ENCODE data around the gene ATP8B3.

ATP8B3 gene

GRCh38 chr19:1850809-1851653 is 39.0 kb upstream of the ATP8B3 start:
- DNase-seq (ENCODE audit: low read depth in 2 of 2) = no peak

DNA sequence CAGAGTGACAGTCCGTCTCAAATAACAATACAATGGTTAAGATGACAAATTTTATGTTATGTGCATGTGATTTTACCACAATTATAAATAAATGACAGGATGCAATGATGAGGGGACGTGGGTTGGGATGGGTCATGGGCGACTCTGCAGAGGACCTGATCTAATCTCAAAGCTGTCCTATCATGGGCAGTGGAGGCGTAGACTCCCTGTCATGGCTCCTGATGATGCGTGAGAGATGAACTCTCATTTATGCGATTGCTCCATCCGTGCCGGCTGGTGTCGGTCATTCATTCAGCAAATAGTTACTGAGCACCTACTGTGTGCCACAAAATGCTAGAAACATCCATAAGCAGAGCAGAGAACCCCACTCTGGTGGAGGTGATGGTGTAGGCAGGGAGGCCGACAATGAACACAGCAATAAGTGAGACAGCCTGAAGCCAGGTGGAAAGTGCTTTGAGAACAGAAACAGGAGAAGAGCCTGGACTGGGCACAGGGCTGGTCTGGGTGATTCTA is 37.9 kb upstream of the ATP8B3 start:
- no peak for DNase-seq (ENCODE audit: low read depth in 2 of 2)

DNA sequence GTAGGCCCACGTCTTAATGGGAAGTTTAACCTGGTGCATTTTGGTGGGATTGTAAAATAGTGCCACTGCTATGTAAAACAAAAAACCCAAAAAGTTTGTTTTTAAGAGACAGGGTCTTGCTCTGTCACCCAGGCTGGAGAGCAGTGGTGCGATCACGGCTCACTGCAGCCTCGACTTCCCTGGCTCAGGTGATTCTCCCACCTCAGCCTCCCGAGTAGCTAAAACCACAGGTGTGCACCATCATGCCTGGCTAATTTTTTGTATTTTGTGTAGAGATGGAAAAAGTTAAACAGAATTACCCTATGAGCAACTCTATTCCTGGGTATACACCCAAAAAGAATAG is 37.0 kb upstream of the ATP8B3 start:
- DNase-seq (ENCODE audit: low read depth in 2 of 2) = no peak

DNA sequence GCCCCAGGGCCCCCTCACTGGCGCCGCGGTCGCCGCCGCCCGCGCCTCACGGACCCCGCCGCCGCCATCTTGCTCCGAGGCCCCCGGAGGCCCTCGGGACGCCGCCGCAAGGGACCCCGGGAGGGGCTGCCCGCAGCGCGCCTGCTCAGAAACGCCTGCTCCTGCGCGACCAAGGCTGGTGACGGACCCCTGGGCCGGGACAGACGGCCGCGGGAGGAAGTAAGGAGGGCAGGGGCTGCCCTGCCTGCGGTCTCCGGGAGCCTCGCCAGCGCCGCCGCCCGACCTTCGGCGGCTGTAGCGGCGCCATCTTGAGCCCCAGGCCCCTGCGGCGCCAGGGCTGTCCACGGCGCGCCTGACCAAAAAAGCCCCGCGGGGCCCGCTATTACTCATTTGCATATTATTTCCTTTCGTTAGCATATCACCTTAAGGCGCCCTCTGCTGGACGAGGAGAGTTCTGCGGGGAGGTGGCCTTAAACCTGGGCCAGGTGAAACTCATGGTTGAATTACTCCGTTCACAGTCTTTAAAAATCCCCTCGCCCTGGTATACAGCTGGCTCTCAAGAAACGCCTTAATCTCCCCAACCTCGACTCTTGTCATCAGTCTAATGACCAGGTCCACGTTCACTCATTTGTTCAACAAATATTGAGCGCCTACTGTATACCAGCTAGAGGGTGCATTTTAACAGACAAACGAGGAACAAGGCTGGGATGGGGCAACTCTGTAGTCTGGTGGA is 36.5 kb upstream of the ATP8B3 start, which contains the start of gene REXO1:
REXO1 (minus strand) TSS at position 85 of the 733 bp plus-strand sequence. CDS start 125 bp downstream, outside the sequence.
- DNase-seq (ENCODE audit: low read depth in 2 of 2) = peak; percentile 96 to 97

DNA sequence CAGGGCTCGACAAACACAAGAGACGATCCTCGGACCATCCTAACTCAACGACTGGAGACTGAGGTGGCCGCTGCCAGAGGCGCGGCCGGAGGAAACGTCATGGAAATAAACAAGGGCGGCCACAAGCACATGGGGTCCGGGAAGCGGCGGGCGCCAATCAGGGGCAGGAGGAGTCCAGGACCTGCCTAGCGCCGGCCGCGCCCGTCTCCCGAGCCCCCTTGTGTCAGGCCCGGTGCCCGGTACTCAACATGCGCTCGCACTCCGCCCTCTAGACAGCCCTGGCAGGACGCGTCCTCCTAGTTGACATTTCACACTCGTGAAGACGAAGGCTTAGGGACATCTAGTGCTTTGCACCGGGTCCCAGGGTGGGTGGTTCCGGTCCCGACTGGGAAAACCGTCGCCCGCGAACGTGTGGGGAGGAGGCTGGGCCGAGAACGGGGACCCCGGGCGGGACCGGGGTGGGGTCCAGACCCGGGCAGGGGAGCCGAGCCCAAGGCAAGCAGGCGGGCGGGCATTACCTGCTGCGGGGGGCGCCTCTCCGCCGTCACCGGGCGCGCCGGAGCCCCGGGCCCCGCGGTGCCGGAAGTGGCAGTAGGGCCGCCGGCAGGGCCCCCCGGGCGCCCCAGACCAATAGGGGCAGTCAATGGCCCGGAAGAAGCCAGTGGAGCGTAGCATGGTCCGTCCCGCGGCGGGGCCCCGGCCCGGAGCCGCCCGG is 35.8 kb upstream of the ATP8B3 start:
- no peak for DNase-seq (ENCODE audit: low read depth in 2 of 2)

DNA sequence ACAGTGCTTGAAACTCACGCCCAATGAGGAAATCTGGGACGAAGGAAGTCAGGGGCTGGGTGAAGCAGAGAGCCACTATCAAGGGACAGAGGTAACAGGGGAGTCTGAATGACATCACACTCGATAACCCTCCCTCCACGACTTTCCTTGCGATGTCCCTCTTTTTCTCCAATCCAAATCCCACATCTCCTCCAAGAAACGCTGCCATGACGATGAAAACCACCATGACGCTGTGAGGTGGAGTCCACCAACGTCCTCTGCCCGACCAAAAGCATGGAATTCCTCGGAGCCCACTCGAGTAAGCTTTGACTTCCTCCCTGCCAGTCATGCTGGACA is 35.2 kb upstream of the ATP8B3 start:
- DNase-seq (ENCODE audit: low read depth in 2 of 2) = no peak

DNA sequence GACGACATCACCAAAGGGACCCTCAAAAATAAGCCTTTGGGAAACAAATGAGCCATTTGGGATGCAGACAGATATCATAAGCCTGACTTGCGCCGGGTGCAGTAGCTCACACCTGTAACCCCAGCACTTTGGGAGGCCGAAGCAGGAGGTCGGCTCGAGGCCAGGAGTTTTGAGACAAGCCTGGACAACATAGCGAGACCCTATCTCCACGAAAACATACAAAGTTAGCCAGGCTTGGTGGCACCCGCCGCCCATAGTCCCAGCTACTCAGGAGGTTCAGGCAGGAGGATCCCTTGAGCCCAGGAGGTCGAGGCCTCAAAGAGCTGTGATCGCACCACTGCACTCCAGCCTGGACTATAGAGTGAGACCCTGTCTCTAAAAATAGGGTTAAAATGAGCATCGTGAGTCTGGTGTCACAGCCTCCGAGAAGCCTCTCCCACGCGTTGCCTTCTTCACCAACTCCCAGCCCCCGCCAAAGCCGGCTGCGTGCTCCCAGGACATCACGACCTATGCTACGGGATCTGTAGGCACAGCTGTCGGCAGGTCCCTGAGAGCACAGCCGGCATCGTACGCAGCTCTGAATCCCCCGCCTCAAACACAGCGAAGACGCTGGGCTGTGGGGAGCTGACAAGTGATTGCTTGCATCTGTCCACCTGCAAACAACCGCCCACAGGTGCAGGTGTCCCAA is 34.6 kb upstream of the ATP8B3 start:
- DNase-seq (ENCODE audit: low read depth in 2 of 2) = no peak

- DNase-seq (ENCODE audit: low read depth in 2 of 2) = no peak
These were observed 33.6 kb upstream of the ATP8B3 start for GRCh38 chr19:1845642-1846041.

DNA sequence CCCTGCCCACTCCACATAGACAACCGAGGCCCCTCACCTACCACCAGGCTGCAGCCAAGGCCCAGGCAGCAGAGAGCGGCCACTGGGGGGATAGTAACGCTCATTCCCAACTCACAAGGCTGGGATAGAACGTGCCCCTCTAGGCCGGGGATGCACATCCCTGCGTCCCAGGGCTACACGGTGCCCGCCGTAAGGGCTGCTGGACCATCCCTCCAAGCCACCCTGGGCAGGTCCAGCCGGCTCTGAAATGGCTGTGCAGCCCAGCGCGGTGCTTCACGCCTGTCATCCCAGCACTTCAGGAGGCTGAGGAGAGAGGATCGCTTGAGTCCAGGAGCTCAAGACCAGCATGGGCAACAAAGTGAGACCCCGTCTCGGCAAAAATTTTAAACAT is 33.0 kb upstream of the ATP8B3 start:
- no peak for DNase-seq (ENCODE audit: low read depth in 2 of 2)

DNA sequence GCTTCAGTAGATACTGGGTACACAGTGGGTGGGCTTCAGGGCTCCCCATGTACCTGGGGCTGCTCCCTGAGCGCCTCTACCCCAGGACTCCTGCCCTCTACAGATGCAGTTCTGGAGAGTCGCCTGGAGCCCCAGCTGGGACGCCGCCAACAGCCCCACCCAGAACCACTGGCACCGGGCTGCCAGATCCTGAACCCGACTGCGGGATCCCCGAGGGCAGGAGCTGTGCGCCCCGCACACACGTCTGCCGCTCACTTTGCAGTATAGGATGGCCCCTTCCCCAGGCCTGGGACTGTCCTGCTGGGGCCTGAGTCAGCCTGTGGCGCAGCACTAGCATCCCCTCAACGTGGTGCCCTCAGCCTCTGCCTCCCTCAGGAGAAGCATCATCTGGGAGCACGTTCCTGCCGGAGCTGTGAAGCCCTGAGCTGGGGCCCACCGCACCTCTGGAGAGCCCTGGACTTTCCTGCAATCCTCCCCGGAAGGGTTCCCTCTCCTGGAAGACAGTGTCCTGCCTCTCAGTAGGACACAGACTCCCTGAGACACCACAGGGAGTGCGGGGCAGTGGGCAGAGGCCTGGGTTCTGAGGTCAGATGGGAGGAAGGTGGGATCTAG is 32.5 kb upstream of the ATP8B3 start:
- DNase-seq (ENCODE audit: low read depth in 2 of 2) = no peak

DNA sequence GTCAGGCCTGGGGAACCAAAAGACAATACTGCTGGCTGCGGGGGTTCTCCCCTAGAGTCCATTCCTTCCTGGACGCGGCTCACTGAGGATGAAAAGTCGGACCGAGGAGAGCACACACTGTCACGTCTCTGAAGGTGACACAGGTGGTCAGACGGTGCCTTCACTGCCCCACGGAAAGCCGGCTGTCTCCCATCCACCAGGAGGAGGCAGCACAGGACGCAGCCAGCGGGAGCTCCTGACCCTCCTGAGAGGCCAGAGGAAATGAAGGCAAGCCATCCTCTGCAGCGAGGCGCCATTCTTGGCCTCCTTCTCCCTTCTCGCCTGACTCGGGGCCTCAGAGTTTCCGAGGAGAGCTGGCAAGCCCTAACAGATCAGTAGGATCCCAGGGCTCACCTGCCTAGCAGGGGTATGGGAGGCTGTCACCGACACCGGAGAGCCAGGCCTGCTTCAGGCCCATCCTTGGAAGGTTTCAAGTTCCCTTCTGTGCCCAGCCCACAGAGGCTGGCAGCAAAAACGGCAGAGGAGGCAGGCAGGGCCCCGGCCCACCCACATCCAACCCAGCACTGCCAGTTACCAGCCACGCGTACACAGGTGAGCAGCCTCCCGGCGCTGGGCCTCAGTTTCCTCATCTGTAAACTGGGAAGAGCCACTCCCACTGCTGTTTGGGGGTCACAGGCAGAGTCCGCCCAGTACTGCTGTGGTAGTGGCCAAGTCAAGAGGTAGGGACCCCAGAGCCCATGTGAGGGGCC is 31.7 kb upstream of the ATP8B3 start:
- DNase-seq (ENCODE audit: low read depth in 2 of 2) = no peak

DNA sequence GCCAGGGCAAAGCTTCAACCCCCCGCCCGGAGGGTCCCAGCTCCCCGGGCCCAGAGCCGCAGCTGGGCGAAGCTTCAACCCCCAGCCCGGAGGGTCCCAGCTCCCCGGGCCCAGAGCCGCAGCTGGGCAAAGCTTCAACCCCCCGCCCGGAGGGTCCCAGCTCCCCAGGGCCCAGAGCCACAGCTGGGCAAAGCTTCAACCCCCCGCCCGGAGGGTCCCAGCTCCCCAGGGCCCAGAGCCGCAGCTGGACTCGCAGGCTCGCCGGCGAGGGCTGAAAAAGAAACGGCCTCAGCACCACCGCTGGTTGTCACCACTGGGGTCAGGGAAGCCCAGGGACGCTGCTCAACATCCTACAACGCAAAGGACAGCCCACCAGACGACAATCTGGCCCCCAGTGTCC is 31.0 kb upstream of the ATP8B3 start:
- no peak for DNase-seq (ENCODE audit: low read depth in 2 of 2)

DNA sequence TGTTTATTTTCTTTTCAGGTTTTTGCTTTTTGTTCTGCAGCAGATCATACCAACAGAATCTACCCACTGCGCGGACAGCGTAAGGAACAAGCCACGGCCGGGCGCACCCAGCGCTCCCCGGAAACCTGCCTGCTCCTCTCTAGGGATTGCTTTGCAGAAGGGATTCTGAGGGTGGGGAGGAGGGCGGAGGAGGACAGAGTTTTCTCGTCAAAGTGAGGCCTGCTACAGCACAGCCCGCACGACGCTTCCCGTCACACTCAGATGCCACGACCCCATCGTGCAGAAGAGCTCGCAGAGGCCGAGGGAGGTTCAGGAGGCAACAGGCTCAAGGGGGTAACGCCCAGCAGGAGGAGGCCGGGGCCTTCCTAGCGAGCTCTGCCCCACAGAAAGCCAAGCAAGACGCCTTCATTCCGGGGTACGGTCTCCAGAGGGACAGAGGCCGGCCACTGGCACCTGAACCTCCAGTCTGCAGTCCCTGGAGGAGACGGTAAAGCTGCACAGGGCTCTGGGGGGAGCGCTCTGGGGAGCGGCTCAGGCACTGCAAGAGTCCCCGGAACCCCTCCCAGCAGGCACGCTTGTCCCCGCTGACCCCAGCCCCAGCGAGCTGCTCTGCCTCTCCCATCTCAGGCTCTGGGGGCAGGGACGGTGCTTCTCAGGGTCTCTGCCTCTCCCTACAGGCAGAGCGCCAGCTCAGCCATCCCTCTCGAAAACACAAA is 29.3 kb upstream of the ATP8B3 start:
- DNase-seq (ENCODE audit: low read depth in 2 of 2) = no peak

GRCh38 chr19:1840541-1841115 is 28.6 kb upstream of the ATP8B3 start:
- DNase-seq (ENCODE audit: low read depth in 2 of 2) = no peak

DNA sequence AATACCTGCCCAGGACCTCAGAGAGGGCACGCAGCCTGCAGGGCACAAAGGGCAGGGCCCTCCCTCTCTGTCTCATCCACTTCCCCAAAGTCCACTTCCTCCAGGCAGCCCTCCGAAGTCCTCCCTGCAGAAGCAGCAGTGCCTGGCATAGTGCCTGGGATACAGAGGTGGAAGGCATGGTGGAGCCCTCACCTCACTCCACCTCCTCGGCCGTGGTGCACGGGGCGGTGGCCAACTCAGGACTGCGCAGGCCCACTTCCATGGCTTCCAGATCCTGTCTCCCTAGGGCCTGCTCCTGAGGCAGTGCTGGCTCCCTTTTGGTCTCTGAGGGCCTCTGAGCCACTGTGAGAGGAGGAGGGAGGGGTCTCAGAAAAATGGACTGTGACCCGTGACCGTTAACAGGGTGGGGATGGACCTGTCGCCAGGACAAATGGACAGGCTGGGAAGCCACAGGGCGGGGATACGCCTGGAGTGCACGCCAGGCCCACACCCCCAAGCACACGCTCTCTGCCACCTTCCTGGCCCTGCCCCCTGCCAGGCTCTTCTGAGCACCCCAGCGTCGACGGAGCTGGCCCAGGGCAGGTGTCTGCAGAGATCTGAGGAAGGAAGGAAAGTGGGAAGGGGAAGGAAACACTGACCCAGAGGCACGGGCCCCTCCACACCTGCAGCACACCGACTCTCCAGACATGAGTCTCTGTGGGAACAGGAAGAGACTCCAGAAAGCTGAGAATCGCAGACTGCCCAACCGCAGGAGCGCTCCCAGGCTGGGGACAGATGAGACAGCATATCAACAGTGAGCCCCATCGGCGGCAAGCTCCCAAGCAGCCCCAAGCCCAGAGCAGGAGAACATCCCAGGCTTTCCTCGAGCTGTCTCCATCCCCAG is 27.8 kb upstream of the ATP8B3 start:
- DNase-seq (ENCODE audit: low read depth in 2 of 2) = no peak

- no peak for DNase-seq (ENCODE audit: low read depth in 2 of 2)
These were observed 25.6 kb upstream of the ATP8B3 start for GRCh38 chr19:1837625-1838105.

DNA sequence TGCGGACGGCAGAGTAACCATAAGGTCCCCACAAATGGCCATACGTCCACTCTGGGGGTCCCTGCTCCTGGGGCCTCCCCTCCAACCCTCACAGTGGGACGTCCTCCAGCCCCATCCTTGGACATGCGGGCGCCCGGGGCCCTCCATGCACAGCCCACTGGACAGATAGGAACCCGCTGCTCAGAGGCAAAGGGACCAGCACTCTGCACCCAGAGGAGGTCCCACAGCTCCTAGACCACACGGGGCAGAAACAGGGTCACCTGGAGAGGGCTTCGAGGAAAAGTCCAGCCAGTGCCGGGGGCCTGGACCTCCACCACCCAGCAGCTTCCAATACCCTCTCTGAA is 25.1 kb upstream of the ATP8B3 start:
- DNase-seq (ENCODE audit: low read depth in 2 of 2) = no peak

DNA sequence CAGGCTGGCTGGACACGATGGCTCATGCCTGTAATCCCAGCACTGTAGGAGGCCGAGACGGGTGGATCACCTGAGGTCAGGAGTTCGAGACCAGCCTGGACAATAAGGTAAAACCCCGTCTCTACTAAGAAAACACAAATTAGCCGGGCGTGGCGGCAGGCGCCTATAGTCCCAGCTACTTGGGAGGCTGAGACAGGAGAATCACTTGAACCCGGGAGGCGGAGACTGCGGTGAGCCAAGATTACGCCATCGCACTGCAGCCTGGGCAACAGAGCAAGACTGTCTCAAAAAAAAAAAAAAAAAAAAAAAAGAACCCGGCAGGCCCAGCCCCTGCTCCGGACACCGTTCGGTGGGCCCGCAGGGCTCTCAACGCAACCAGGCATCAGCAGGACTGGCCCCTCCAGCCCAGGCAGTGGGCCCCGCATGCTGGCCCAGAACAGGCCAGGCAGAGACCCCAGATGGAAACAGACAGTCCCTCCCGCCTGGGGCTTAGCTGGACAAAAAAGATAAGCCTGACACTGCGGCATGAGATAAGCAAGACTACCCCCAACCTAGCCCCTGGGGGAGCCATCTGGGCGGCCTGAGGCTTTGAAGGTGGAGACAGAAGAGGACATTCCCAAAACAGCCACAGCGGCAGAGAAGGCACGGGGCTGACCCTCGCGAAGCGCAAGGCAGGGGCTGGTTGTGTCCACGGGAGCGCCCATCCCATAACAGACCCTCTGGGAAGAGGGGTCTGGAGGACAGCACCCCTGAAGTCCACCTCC is 24.6 kb upstream of the ATP8B3 start:
- no peak for DNase-seq (ENCODE audit: low read depth in 2 of 2)
